GM19463 (cell line): ENCODE data around the gene MTRF1.
A peak's percentile ranks its signal among the peaks of the same experiment; 100 is the strongest.

Experiments used
- ATAC-seq: cut with Tn5 transposase; IDR thresholded peaks from one replicate; pipeline ENCODE4 v1.9.1; 2021; ENCODE audit warnings: mild to moderate bottlenecking, moderate library complexity; ENCODE audit not compliant: unreplicated experiment

The MTRF1 gene

GRCh38 chr13:41231025-41231677 is 32.2 kb downstream of the MTRF1 start:
- no peak for ATAC-seq

DNA sequence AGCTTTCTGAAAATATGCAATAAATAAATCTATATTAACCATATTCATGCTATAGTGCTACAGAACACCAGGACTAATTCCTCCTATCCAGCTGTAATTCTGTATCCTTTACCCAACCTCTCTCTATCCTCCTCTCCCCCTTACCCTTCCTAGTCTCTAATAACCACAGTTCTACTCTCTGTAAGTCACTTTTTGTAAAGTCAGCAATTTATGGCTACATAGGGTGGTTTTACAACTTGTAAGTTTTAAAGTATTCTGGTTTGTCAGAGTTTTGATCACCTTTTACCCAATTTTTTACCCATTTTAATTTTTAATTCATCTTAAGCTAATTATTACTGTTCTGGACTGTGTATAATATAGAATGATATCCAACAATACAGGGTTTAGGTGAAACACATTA is 34.0 kb downstream of the MTRF1 start:
- no peak for ATAC-seq

- ATAC-seq, result no peak
Observed at GRCh38 chr13:41224113-41225110, 39.0 kb downstream of the MTRF1 start.

GRCh38 chr13:41222259-41222852 is 41.0 kb downstream of the MTRF1 start:
- ATAC-seq, result peak; percentile 75

DNA sequence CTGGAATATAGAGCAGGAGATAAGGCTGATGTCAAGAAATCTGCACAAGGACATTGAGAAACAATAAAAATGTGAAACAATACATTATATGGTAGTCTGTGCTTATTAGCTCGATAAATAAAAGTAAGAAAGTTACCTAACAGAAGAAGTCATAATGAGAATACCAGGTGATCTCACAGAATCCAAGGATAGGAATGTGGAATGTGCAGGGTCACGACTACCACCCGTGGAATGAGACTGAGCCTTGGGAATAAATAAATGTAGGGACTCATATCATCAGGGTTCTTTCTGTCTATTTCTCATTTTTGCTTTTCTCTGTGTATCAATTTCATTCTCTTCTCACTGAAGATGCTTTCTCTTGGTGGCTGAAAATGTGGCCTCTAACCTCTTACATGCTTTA is 43.0 kb downstream of the MTRF1 start:
- no peak for ATAC-seq

DNA sequence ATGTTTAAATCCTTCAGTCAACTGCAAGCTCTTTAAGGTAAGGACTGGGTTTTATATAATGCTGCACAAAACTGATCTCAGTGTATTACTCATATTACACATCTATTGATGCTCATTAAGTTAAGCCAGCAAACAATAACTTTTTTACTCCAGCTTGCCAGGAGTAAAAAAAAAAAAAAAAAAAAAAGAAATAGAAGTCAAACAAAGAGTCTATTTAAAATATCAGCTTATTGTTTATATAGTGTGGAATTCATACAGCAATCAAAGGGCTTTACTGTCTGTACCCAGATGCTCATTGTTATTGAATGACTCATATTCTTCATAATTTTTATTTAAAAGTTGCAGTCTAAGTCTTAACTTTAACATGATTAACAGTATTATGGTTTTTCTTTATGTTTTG is 47.2 kb downstream of the MTRF1 start:
- ATAC-seq, result no peak

DNA sequence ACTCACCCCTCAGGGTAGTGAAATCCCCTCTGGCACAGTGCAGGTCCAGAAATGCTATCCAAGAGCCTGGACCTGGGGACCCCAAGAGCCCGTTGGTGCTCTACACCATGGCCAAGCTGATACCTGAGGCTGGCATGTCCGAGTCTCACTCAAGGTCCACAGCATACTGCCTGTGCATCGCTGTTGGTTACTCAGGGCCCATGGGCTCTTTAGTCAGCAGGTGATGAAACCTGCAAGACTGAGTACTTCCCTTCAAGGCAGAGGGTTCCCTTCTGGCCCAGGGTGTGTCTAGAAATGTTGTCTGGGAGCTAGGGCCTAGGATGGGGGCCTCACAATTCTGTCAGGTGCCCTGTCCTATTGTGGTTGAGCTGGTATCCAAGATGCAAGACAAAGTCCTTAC is 49.5 kb downstream of the MTRF1 start:
- ATAC-seq, result no peak

- no peak for ATAC-seq
Observed at GRCh38 chr13:41213316-41213715, 50.1 kb downstream of the MTRF1 start.

GRCh38 chr13:41212881-41213280 is 50.5 kb downstream of the MTRF1 start:
- ATAC-seq, result no peak

- no peak for ATAC-seq
Observed at GRCh38 chr13:41211062-41211461, 52.3 kb downstream of the MTRF1 start.

- ATAC-seq, result no peak
Observed at GRCh38 chr13:41206467-41206866, 56.9 kb downstream of the MTRF1 start.

- ATAC-seq, result no peak
Observed at GRCh38 chr13:41203810-41204209, 59.6 kb downstream of the MTRF1 start.

GRCh38 chr13:41200126-41200525 is 63.2 kb downstream of the MTRF1 start:
- no peak for ATAC-seq

GRCh38 chr13:41199526-41199925 is 63.9 kb downstream of the MTRF1 start:
- no peak for ATAC-seq

GRCh38 chr13:41199079-41199478 is 64.3 kb downstream of the MTRF1 start:
- no peak for ATAC-seq

- no peak for ATAC-seq
Observed at GRCh38 chr13:41196620-41197019, 66.8 kb downstream of the MTRF1 start.

DNA sequence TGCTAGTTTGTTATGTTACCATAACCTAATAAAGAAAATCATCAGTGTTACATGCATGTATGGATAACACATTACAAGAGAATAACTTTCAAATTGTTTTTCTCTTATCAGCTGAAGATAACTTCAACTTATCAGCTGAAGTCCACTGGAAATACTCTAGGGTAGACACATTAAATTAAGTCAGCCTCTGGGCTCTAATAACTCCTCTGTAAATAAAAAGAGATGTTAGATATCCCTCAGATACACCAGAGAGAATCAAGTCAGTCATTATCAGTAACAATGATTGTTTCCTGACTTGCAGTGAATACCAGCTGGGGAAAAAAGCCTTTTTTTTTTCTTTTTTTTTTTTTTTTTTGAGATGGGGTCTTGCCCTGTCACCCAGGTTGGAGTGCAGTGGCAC is 67.4 kb downstream of the MTRF1 start:
- no peak for ATAC-seq

DNA sequence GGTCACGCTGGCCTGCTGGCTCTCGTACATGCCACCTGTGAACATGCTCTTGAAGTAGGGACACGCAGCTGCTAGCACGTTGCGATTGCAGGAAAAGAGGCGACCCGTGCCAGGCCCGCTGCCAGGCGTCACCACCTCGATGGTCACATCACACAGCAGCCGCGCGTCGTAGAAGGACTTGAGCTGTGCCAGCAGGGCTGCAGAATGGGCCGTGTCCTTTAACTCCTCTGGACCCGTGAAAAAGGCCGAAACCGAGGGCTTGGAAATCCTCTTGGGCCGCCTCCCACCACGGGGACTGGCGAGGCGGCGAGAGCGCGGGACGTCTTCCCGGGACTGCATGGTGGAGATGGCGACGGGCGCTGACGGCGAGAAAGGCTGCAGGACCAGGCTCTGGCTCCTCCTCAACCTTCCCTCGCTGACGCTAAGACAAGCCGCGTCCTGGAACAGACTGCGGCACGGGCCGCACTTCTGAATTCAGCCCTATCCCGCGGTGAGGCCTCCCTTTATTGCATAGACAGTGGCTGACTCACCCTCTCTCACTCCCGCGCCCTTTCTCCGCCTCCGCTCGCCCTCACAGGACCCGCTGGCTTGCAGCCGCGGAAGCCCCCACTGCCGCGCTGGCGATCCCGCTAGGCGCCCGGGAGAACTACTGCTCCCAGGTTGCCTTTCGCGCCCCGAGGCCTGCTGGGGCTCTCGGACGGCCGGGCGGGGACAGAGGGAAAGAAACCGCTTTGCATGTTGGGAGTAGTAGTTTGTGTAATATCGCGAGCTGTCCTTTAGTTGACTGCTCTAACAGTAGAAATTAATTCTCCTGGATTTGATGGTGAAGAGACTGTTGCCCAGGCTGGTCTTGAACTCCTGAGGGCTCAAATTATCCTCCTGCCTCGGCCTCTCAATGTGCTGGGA is 69.2 kb downstream of the MTRF1 start, which contains the start of gene KBTBD7:
TSS of gene KBTBD7 (minus strand) at position 651 of the 906 bp plus-strand sequence. CDS start at position 339, 312 bp downstream.
- ATAC-seq, result peak; percentile 98

DNA sequence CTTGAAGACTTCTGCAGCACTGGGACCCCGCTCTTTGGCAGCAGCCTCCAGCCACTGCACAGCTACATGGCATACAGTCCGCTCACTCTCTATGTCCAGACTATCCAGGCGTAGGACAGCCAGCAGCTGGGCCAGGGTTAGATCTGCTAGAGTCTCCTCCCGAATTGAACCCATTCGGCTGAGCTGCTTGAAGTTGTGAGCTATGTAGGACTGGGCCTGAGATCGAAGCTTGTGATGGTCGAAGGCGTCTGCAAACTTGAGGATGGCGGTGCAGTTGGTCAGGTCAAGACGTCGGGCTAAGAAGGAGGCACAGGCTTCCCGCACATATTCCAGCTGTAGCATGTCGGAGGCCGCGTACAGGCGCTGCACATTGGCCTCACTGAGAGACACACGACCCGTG is 69.9 kb downstream of the MTRF1 start:
- ATAC-seq, result no peak

- no peak for ATAC-seq
Observed at GRCh38 chr13:41188584-41188983, 74.8 kb downstream of the MTRF1 start.

DNA sequence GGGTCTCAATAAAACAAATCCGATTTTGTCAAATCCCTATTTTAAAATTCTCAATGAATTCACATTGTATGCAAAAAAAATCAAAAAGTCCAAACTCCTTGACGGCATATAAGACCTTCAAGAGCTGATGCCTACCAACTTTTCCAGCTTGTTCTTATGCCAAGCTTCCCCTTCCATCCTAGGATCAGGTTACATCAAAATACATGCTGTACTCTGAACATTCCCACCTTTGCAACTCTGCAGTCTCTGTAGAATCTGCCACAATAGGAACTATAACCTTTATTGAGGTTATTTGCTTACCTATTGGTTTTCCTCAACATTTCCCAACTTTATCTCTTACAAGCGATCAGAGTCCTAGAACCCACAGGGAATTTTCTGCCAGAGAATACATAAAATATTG is 76.9 kb downstream of the MTRF1 start:
- ATAC-seq, result no peak
